Ectodermal cell (in vitro differentiated cells): ENCODE measurements around the gene TRMT11.
"Not testable (repeated sequence)": the region's sequence is repeated elsewhere in the genome, so short reads cannot be mapped to it uniquely, and the experiment has no call there.

Experiments used
- H3K27ac ChIP-seq: 2 replicates; pipeline ENCODE4 v1.7.0; 2013; ENCODE audit warnings: mild to moderate bottlenecking, low read depth, low read length; ENCODE audit not compliant: insufficient read depth, poor library complexity, severe bottlenecking
- H3K27me3 ChIP-seq: 2 replicates; pipeline ENCODE4 v1.7.0; 2013; ENCODE audit warnings: mild to moderate bottlenecking, low read length; ENCODE audit not compliant: insufficient read depth, control insufficient read depth, poor library complexity, severe bottlenecking
- H3K36me3 ChIP-seq: one replicate; pipeline ENCODE4 v1.7.0; 2013; ENCODE audit warnings: low read length; ENCODE audit not compliant: control insufficient read depth, insufficient read depth
- H3K4me1 ChIP-seq: one replicate; pipeline ENCODE4 v1.7.0; 2013; ENCODE audit warnings: low read length; ENCODE audit not compliant: control insufficient read depth, insufficient read depth
- H3K4me3 ChIP-seq: 2 replicates; pipeline ENCODE4 v1.7.0; 2013; ENCODE audit warnings: low read depth, low read length, control low read depth; ENCODE audit not compliant: insufficient read depth
- H3K9me3 ChIP-seq: 2 replicates; pipeline ENCODE4 v1.7.0; 2013; ENCODE audit warnings: mild to moderate bottlenecking, low read length, moderate library complexity; ENCODE audit not compliant: control insufficient read depth
- WGBS, 2 experiments: methylation state at CpG; one replicate each; pipeline ENCODE4 v1.1.7; 2013; ENCODE audit warnings: missing lambda C conversion rate in 2 of 2; 5-methylcytosine and 5-hydroxymethylcytosine counted together

Gene TRMT11

GRCh38 chr6:126020305-126021050 lies 34.1 kb downstream of the TRMT11 start:
- Histone ChIP-seq H3K4me1 (no peaks in the 10 kb centered on the region), H3K36me3 (peaks cover 34% of the 10 kb centered on the region), H3K27ac (no peak overlapping the region), H3K4me3 (no peak overlapping the region), H3K27me3 (no peaks in the 10 kb centered on the region), H3K9me3 (no peaks in the 10 kb centered on the region)
- WGBS, 2 experiments, result 98 to 99% methylated on average over 5 of the region's 5 CpGs

GRCh38 chr6:126023474-126023873 lies 37.1 kb downstream of the TRMT11 start:
- H3K27ac ChIP-seq, H3K4me1 ChIP-seq, H3K27me3 ChIP-seq, H3K9me3 ChIP-seq, H3K4me3 ChIP-seq: not testable (repeated sequence)
- peaks cover 37% of the 10 kb centered on the region for H3K36me3 ChIP-seq
- 95 to 100% methylated on average over 2 to 3 of the region's 3 CpGs for WGBS, 2 experiments

- no peaks in the 10 kb centered on the region for H3K9me3 ChIP-seq
- no peaks in the 10 kb centered on the region for H3K27me3 ChIP-seq
- no peak overlapping the region for H3K27ac ChIP-seq
- peaks cover 32% of the 10 kb centered on the region for H3K36me3 ChIP-seq
- no peaks in the 10 kb centered on the region for H3K4me1 ChIP-seq
- 90 to 100% methylated on average over 1 to 2 of the region's 2 CpGs for WGBS, 2 experiments
- H3K4me3 ChIP-seq, result no peak overlapping the region
Measured at GRCh38 chr6:126026001-126026400, 39.7 kb downstream of the TRMT11 start.

- Histone ChIP-seq H3K9me3 (no peaks in the 10 kb centered on the region), H3K4me1 (no peaks in the 10 kb centered on the region), H3K4me3 (no peak overlapping the region), H3K36me3 (peaks cover 21% of the 10 kb centered on the region), H3K27me3 (no peaks in the 10 kb centered on the region), H3K27ac (no peak overlapping the region)
Measured at GRCh38 chr6:126027601-126028000, 41.3 kb downstream of the TRMT11 start.

- H3K4me3 ChIP-seq, result no peak overlapping the region
- H3K4me1 ChIP-seq, result no peaks in the 10 kb centered on the region
- no peaks in the 10 kb centered on the region for H3K27me3 ChIP-seq
- peaks cover 10% of the 10 kb centered on the region for H3K36me3 ChIP-seq
- no peaks in the 10 kb centered on the region for H3K9me3 ChIP-seq
- 90 to 92% methylated on average over 2 of the region's 2 CpGs for WGBS, 2 experiments
- no peak overlapping the region for H3K27ac ChIP-seq
Measured at GRCh38 chr6:126030045-126030444, 43.7 kb downstream of the TRMT11 start.

GRCh38 chr6:126033696-126034095 lies 47.4 kb downstream of the TRMT11 start:
- H3K4me1 ChIP-seq, result peaks cover 7% of the 10 kb centered on the region
- H3K27ac ChIP-seq, result no peak overlapping the region
- H3K4me3 ChIP-seq, result no peak overlapping the region
- H3K36me3 ChIP-seq, result no peaks in the 10 kb centered on the region
- 74 to 75% methylated on average over 3 of the region's 3 CpGs for WGBS, 2 experiments
- no peaks in the 10 kb centered on the region for H3K27me3 ChIP-seq
- no peaks in the 10 kb centered on the region for H3K9me3 ChIP-seq

- 96 to 97% methylated on average over 6 of the region's 6 CpGs for WGBS, 2 experiments
Measured at GRCh38 chr6:126034656-126035055, 48.3 kb downstream of the TRMT11 start.

GRCh38 chr6:126035764-126036163 lies 49.4 kb downstream of the TRMT11 start:
- Histone ChIP-seq H3K27me3 (no peaks in the 10 kb centered on the region), H3K27ac (no peak overlapping the region), H3K9me3 (no peaks in the 10 kb centered on the region), H3K4me3 (no peak overlapping the region), H3K36me3 (peaks cover 7% of the 10 kb centered on the region), H3K4me1 (peaks cover 7% of the 10 kb centered on the region)
- WGBS, 2 experiments, result 59 to 61% methylated on average over 2 of the region's 2 CpGs

More at GRCh38 chr6:126034656-126035055, 48.3 kb downstream of the TRMT11 start:
- Histone ChIP-seq H3K9me3 (no peaks in the 10 kb centered on the region), H3K4me3 (no peak overlapping the region), H3K4me1 (peaks cover 7% of the 10 kb centered on the region), H3K36me3 (peaks cover 6% of the 10 kb centered on the region), H3K27ac (no peak overlapping the region), H3K27me3 (no peaks in the 10 kb centered on the region)

- H3K4me1 ChIP-seq, result peaks cover 7% of the 10 kb centered on the region
- H3K27ac ChIP-seq, result no peak overlapping the region
- H3K4me3 ChIP-seq, result no peak overlapping the region
- no peaks in the 10 kb centered on the region for H3K9me3 ChIP-seq
- no peaks in the 10 kb centered on the region for H3K27me3 ChIP-seq
- H3K36me3 ChIP-seq, result peaks cover 13% of the 10 kb centered on the region
Measured at GRCh38 chr6:126038234-126038633, 51.9 kb downstream of the TRMT11 start.

GRCh38 chr6:126039284-126039683 lies 52.9 kb downstream of the TRMT11 start:
- H3K4me3 ChIP-seq, result no peak overlapping the region
- no peak overlapping the region for H3K27ac ChIP-seq
- H3K27me3 ChIP-seq, result no peaks in the 10 kb centered on the region
- H3K4me1 ChIP-seq, result peaks cover 7% of the 10 kb centered on the region
- 93 to 100% methylated on average over 2 of the region's 2 CpGs for WGBS, 2 experiments
- H3K36me3 ChIP-seq, result peaks cover 13% of the 10 kb centered on the region
- no peaks in the 10 kb centered on the region for H3K9me3 ChIP-seq
